Neural cell (in vitro differentiated cells): ENCODE measurements around the gene LRGUK. TPM values are rescaled to one million over a fixed set of nuclear protein-coding genes. Genes with fewer than 3 reads are reported as not detected.

Experiments
- H2AFZ ChIP-seq: fragments of 200-600, 300-800 bp; sonication (generic), shearing (Covaris generic); 2 replicates; pipeline ENCODE4 v1.6.0; 2014; ENCODE audit warnings: low read depth, mild to moderate bottlenecking, antibody characterized with exemption, low read length, moderate library complexity
- H3F3A ChIP-seq: fragments of 200-600 bp; shearing (Covaris generic); 2 replicates; pipeline ENCODE4 v1.6.1; 2016; ENCODE audit warnings: mild to moderate bottlenecking, moderate library complexity, mixed read lengths, antibody characterized with exemption, low read length; ENCODE audit not compliant: insufficient read depth, poor library complexity, severe bottlenecking
- H3K27ac ChIP-seq: fragments of 200-600, 300-800 bp; sonication (generic), shearing (Covaris generic); 2 replicates; pipeline ENCODE4 v1.5.1; 2014; ENCODE audit warnings: mild to moderate bottlenecking, low read length, moderate library complexity
- H3K27me3 ChIP-seq: fragments of 300-800, 200-600 bp; sonication (generic), shearing (Covaris generic); 2 replicates; pipeline ENCODE4 v1.6.0; 2014; ENCODE audit warnings: mild to moderate bottlenecking, low read depth, low read length, moderate library complexity; ENCODE audit not compliant: insufficient read depth
- H3K36me3 ChIP-seq: fragments of 300-800, 200-600 bp; sonication (generic), shearing (Covaris generic); 2 replicates; pipeline ENCODE4 v1.5.1; 2014; ENCODE audit warnings: mild to moderate bottlenecking, antibody characterized with exemption, low read length, moderate library complexity; ENCODE audit not compliant: insufficient read depth
- H3K4me2 ChIP-seq: fragments of 300-800, 200-600 bp; sonication (generic), shearing (Covaris generic); 2 replicates; pipeline ENCODE4 v1.6.0; 2014; ENCODE audit warnings: mild to moderate bottlenecking, low read length
- H3K4me3 ChIP-seq: fragments of 300-800, 200-600 bp; sonication (generic), shearing (Covaris generic); 2 replicates; pipeline ENCODE4 v1.5.1; 2014; ENCODE audit warnings: mild to moderate bottlenecking, low read length, moderate library complexity
- H3K79me2 ChIP-seq: fragments of 200-600 bp; shearing (Covaris generic); replicated peaks from 2 replicates; pipeline ENCODE4 v1.6.0; 2014; ENCODE audit warnings: mild to moderate bottlenecking, low read length, moderate library complexity; ENCODE audit not compliant: insufficient read depth
- H3K9ac ChIP-seq: fragments of 300-800, 200-600 bp; sonication (generic), shearing (Covaris generic); 2 replicates; pipeline ENCODE4 v1.6.1; 2016; ENCODE audit warnings: mild to moderate bottlenecking, low read length, mixed read lengths
- H3K9me2 ChIP-seq: fragments of 200-600 bp; shearing (Covaris generic); 2 replicates; pipeline ENCODE4 v1.6.1; 2016; ENCODE audit warnings: mild to moderate bottlenecking, low read length, mixed read lengths; ENCODE audit not compliant: insufficient read depth
- H3K9me3 ChIP-seq: fragments of 200-600, 300-800 bp; sonication (generic), shearing (Covaris generic); 2 replicates; pipeline ENCODE4 v1.6.1; 2016; ENCODE audit warnings: mild to moderate bottlenecking, mixed run types, low read length, moderate library complexity, mixed read lengths
- H4K20me1 ChIP-seq: fragments of 200-600 bp; shearing (Covaris generic); 2 replicates; pipeline ENCODE4 v1.6.1; 2016; ENCODE audit warnings: mild to moderate bottlenecking, mixed run types; ENCODE audit not compliant: insufficient read depth
- CTCF ChIP-seq: fragments of 450-650 bp; IDR thresholded peaks from 2 replicates; pipeline ENCODE4 v1.5.1; 2014; ENCODE audit warnings: antibody characterized with exemption, mild to moderate bottlenecking, moderate library complexity; ENCODE audit not compliant: poor library complexity, severe bottlenecking
- EP300 ChIP-seq: fragments of 450-650 bp; conservative IDR thresholded peaks from 2 replicates; pipeline ENCODE4 v1.6.1; 2014; ENCODE audit warnings: antibody characterized with exemption, mild to moderate bottlenecking, moderate library complexity; ENCODE audit not compliant: poor library complexity, severe bottlenecking
- EZH2 ChIP-seq: fragments of 200-600, 300-800 bp; shearing (Covaris generic), sonication (generic); IDR thresholded peaks from 2 replicates; pipeline ENCODE4 v1.6.1; 2014; ENCODE audit warnings: antibody characterized with exemption, low read length, borderline replicate concordance, mild to moderate bottlenecking; ENCODE audit not compliant: insufficient read depth, poor library complexity, severe bottlenecking
- MXI1 ChIP-seq: fragments of 450-650 bp; conservative IDR thresholded peaks from 2 replicates; pipeline ENCODE4 v1.6.1; 2014; ENCODE audit warnings: antibody characterized with exemption, mild to moderate bottlenecking; ENCODE audit not compliant: poor library complexity, severe bottlenecking
- POLR2AphosphoS5 ChIP-seq: IDR thresholded peaks from 2 replicates; pipeline ENCODE4 v1.6.1; 2012
- RAD21 ChIP-seq: fragments of 450-650 bp; conservative IDR thresholded peaks from 2 replicates; pipeline ENCODE4 v1.6.1; 2014; ENCODE audit warnings: antibody characterized with exemption, mild to moderate bottlenecking, moderate library complexity
- REST ChIP-seq: IDR thresholded peaks from 2 replicates; pipeline ENCODE4 v1.6.1; 2012; ENCODE audit warnings: borderline replicate concordance
- SMC3 ChIP-seq: fragments of 450-650 bp; conservative IDR thresholded peaks from 2 replicates; pipeline ENCODE4 v1.6.1; 2014; ENCODE audit warnings: antibody characterized with exemption, mild to moderate bottlenecking, moderate library complexity; ENCODE audit not compliant: poor library complexity
- TAF1 ChIP-seq: IDR thresholded peaks from 2 replicates; pipeline ENCODE4 v1.6.1; 2012; ENCODE audit warnings: low read depth
- polyA plus RNA-seq: library from polyadenylated mRNA; depleted of rRNA; stranded (reverse); fragments of >200 nt; gene quantifications from 2 replicates; pipeline ENCODE4 v1.2.3, GENCODE V29; 2014

The LRGUK gene
- polyA plus RNA-seq, 1 donor from 2014 or later, result 4.9 TPM

GRCh38 chr7:134255814-134256213, 128.7 kb downstream of the LRGUK start:
- no peaks in the 10 kb centered on the region for H3F3A ChIP-seq
- H3K79me2 ChIP-seq, result no peaks in the 10 kb centered on the region
- H3K36me3 ChIP-seq, result no peaks in the 10 kb centered on the region
- H3K9ac ChIP-seq, result no peak overlapping the region
- H3K27ac ChIP-seq, result no peak overlapping the region
- no peak overlapping the region for H3K4me3 ChIP-seq
- no peaks in the 10 kb centered on the region for H3K9me2 ChIP-seq
- no peaks in the 10 kb centered on the region for H3K27me3 ChIP-seq
- no peaks in the 10 kb centered on the region for H4K20me1 ChIP-seq
- TF ChIP-seq POLR2AphosphoS5 (no peak), MXI1 (no peak), EP300 (no peak), CTCF (no peak), REST (no peak), RAD21 (no peak), SMC3 (no peak), TAF1 (no peak), EZH2 (no peak)
- H3K9me3 ChIP-seq, result no peaks in the 10 kb centered on the region
- H3K4me2 ChIP-seq, result no peak overlapping the region
- H2AFZ ChIP-seq, result no peak overlapping the region

- Histone ChIP-seq H3K9ac (no peak overlapping the region), H3K27ac (no peak overlapping the region), H3F3A (no peaks in the 10 kb centered on the region), H2AFZ (no peak overlapping the region), H3K79me2 (no peaks in the 10 kb centered on the region), H3K9me2 (no peaks in the 10 kb centered on the region), H3K36me3 (no peaks in the 10 kb centered on the region), H3K9me3 (no peaks in the 10 kb centered on the region), H3K27me3 (no peaks in the 10 kb centered on the region), H4K20me1 (no peaks in the 10 kb centered on the region), H3K4me3 (no peak overlapping the region), H3K4me2 (no peak overlapping the region)
- TF ChIP-seq EP300, result no peak
- no peak for TF ChIP-seq CTCF
- TF ChIP-seq POLR2AphosphoS5, result no peak
- TF ChIP-seq REST, result no peak
Measured at GRCh38 chr7:134262322-134262721, 135.2 kb downstream of the LRGUK start.
